H9 (cell line): ENCODE data around the gene DENND4B. TPM values are rescaled to one million over a fixed set of nuclear protein-coding genes. Genes with fewer than 3 reads are reported as not detected.

ENCODE experiments used
- DNase-seq: peaks from one replicate; pipeline ENCODE4 v3.0.0-alpha.2; 2017
- H2AFZ ChIP-seq: one replicate; pipeline ENCODE4 v1.6.1; 2013; ENCODE audit warnings: mild to moderate bottlenecking, low read length, control low read depth, moderate library complexity
- H2AK5ac ChIP-seq: 2 replicates; pipeline ENCODE4 v1.6.1; 2013; ENCODE audit warnings: low read length, control low read depth, mixed read lengths; ENCODE audit not compliant: insufficient read length
- H2BK120ac ChIP-seq: one replicate; pipeline ENCODE4 v1.6.1; 2013; ENCODE audit warnings: low read depth, mild to moderate bottlenecking, low read length, control low read depth, inconsistent platforms; ENCODE audit not compliant: poor library complexity, severe bottlenecking
- H2BK12ac ChIP-seq: 2 replicates; pipeline ENCODE4 v1.6.1; 2013; ENCODE audit warnings: low read length, control low read depth, mixed read lengths, low read depth; ENCODE audit not compliant: insufficient read length
- H2BK15ac ChIP-seq: 2 replicates; pipeline ENCODE4 v1.6.1; 2013; ENCODE audit warnings: low read depth, low read length, control low read depth
- H2BK20ac ChIP-seq: one replicate; pipeline ENCODE4 v1.6.1; 2013; ENCODE audit warnings: low read depth, mild to moderate bottlenecking, low read length, control low read depth, inconsistent platforms; ENCODE audit not compliant: poor library complexity, severe bottlenecking
- H2BK5ac ChIP-seq: 2 replicates; pipeline ENCODE4 v1.6.1; 2013; ENCODE audit warnings: low read length, control low read depth, mixed read lengths; ENCODE audit not compliant: insufficient read length
- H3K14ac ChIP-seq: 2 replicates; pipeline ENCODE4 v1.6.1; 2013; ENCODE audit warnings: low read length, control low read depth; ENCODE audit not compliant: insufficient read depth
- H3K18ac ChIP-seq: 2 replicates; pipeline ENCODE4 v1.6.1; 2013; ENCODE audit warnings: low read depth, mild to moderate bottlenecking, mixed read lengths, low read length, control low read depth; ENCODE audit not compliant: insufficient read length
- H3K23ac ChIP-seq: 2 replicates; pipeline ENCODE4 v1.6.1; 2013; ENCODE audit warnings: low read length, control low read depth, mixed read lengths, low read depth; ENCODE audit not compliant: insufficient read length
- H3K23me2 ChIP-seq: 2 replicates; pipeline ENCODE4 v1.6.1; 2013; ENCODE audit warnings: low read depth, mild to moderate bottlenecking, mixed read lengths, low read length, control low read depth; ENCODE audit not compliant: insufficient read length, poor library complexity, severe bottlenecking
- H3K27ac ChIP-seq: 2 replicates; pipeline ENCODE4 v1.5.1; 2013; ENCODE audit warnings: low read length, control low read depth, mixed read lengths, low read depth; ENCODE audit not compliant: insufficient read length
- H3K27me3 ChIP-seq: 2 replicates; pipeline ENCODE4 v1.6.1; 2013; ENCODE audit warnings: low read length, control low read depth, inconsistent platforms; ENCODE audit not compliant: insufficient read depth
- H3K4ac ChIP-seq: 2 replicates; pipeline ENCODE4 v1.6.1; 2013; ENCODE audit warnings: low read depth, mild to moderate bottlenecking, control low read depth, inconsistent platforms, low read length, moderate library complexity
- H3K4me1 ChIP-seq: 2 replicates; pipeline ENCODE4 v1.6.1; 2013; ENCODE audit warnings: low read length, control low read depth, inconsistent platforms; ENCODE audit not compliant: insufficient read depth
- H3K4me2 ChIP-seq: 2 replicates; pipeline ENCODE4 v1.6.1; 2013; ENCODE audit warnings: low read length, control low read depth, mixed read lengths; ENCODE audit not compliant: insufficient read length, insufficient read depth
- H3K56ac ChIP-seq: 2 replicates; pipeline ENCODE4 v1.6.1; 2013; ENCODE audit warnings: low read depth, mild to moderate bottlenecking, mixed read lengths, low read length, control low read depth; ENCODE audit not compliant: insufficient read length
- H3K79me1 ChIP-seq: 2 replicates; pipeline ENCODE4 v1.6.1; 2013; ENCODE audit warnings: low read depth, mild to moderate bottlenecking, moderate library complexity, low read length, control low read depth, inconsistent platforms; ENCODE audit not compliant: insufficient read depth, poor library complexity, severe bottlenecking
- H3K79me2 ChIP-seq: 2 replicates; pipeline ENCODE4 v1.6.1; 2013; ENCODE audit warnings: low read length, control low read depth, inconsistent platforms; ENCODE audit not compliant: insufficient read depth
- H3K9ac ChIP-seq: 2 replicates; pipeline ENCODE4 v1.6.1; 2013; ENCODE audit warnings: low read length, control low read depth, mixed read lengths; ENCODE audit not compliant: insufficient read length; ENCODE audit errors: extremely low read depth
- H3K9me3 ChIP-seq: one replicate; pipeline ENCODE4 v1.6.1; 2013; ENCODE audit warnings: low read depth, low read length, inconsistent platforms; ENCODE audit not compliant: control insufficient read depth
- H3T11ph ChIP-seq: one replicate; pipeline ENCODE4 v1.6.1; 2013; ENCODE audit warnings: mild to moderate bottlenecking, low read length, control low read depth, inconsistent platforms
- H4K20me1 ChIP-seq: one replicate; pipeline ENCODE4 v1.6.1; 2013; ENCODE audit not compliant: control insufficient read depth, insufficient read length, insufficient read depth
- H4K5ac ChIP-seq: 2 replicates; pipeline ENCODE4 v1.6.1; 2013; ENCODE audit warnings: low read depth, mild to moderate bottlenecking, mixed read lengths, low read length, control low read depth; ENCODE audit not compliant: insufficient read length
- H4K8ac ChIP-seq: replicated peaks from 2 replicates; pipeline ENCODE4 v1.6.1; 2013; ENCODE audit warnings: low read length, control low read depth, mixed read lengths, low read depth; ENCODE audit not compliant: insufficient read length
- H4K91ac ChIP-seq: 2 replicates; pipeline ENCODE4 v1.6.1; 2013; ENCODE audit warnings: low read depth, mild to moderate bottlenecking, moderate library complexity, mixed read lengths, low read length, control low read depth; ENCODE audit not compliant: insufficient read length
- H3K27ac Mint-ChIP-seq, 3 experiments: 2 replicates in 2 of 3; 3 replicates in 1 of 3; pipeline ENCODE4 v1.8.0; 2020 to 2021; ENCODE audit warnings: mixed read lengths in 3 of 3, mild to moderate bottlenecking in 1 of 3, moderate library complexity in 1 of 3
- H3K27me3 Mint-ChIP-seq: 2 replicates; pipeline ENCODE4 v1.8.0; 2021; ENCODE audit warnings: low read depth, mild to moderate bottlenecking, moderate library complexity, mixed read lengths
- H3K36me3 Mint-ChIP-seq, 3 experiments: 2 replicates in 2 of 3; 3 replicates in 1 of 3; pipeline ENCODE4 v1.8.0; 2020 to 2021; ENCODE audit warnings: low read depth in 3 of 3, mixed read lengths in 3 of 3; ENCODE audit not compliant: insufficient read depth in 1 of 3
- H3K4me1 Mint-ChIP-seq, 2 experiments: 2 replicates each; pipeline ENCODE4 v1.8.0; 2020; ENCODE audit warnings: mixed read lengths in 2 of 2
- H3K4me3 Mint-ChIP-seq, 2 experiments: 2 replicates in 1 of 2; 3 replicates in 1 of 2; pipeline ENCODE4 v1.8.0; 2020 to 2021; ENCODE audit warnings: mild to moderate bottlenecking in 2 of 2, mixed read lengths in 2 of 2, moderate library complexity in 1 of 2
- H3K9me3 Mint-ChIP-seq, 2 experiments: 2 replicates in 1 of 2; 3 replicates in 1 of 2; pipeline ENCODE4 v1.8.0; 2020; ENCODE audit warnings: mild to moderate bottlenecking in 2 of 2, mixed read lengths in 2 of 2, moderate library complexity in 1 of 2
- WGBS: extraction: QIAGEN DNeasy Blood & Tissue Kit; methylation state at CpG from one replicate; pipeline ENCODE4 v1.1.7; 2013; ENCODE audit warnings: missing lambda C conversion rate, low lambda C conversion rate, mixed read lengths; ENCODE audit not compliant: insufficient read length; ENCODE audit errors: extremely low coverage; 5-methylcytosine and 5-hydroxymethylcytosine counted together
- total RNA-seq: library from RNA; stranded (reverse); gene quantifications from 2 replicates; pipeline ENCODE4 v1.2.1, GENCODE V29; 2021
- TF ChIP-seq, protein P1 (sequence below): fragments of 200-600 bp; sonication (generic); conservative IDR thresholded peaks from 3 replicates; pipeline ENCODE4 v1.8.0; 2021; ENCODE audit warnings: antibody characterized with exemption, mild to moderate bottlenecking

The DENND4B gene
- total RNA-seq, 1 experiment from 2014 or later = 84.6 TPM

DNA sequence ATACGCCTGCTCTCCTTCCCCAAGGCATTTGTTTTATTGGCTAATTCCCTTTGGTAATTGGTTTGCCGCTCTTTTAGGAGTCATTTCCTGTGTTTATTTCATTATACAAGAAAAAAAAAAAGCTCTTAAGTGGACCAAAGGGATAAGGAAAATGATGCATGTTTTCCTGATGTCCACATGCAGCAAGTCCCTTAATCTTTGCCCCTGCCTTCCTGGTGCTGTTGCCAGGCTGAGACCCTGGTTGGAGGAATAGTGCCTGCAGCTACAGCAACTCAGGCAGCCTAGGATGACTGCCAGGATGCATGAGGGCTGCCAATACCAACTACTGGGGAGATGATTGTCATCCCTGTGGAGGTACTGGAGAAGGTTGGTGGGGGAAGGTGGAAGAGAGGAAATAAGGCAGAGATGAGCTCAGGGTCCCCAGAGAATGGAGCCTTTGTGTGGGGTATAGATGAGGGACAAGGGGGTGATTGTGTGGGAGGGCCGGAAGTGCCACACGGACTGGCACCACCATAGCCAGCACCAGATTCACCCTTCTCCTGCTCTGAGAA, 17.7 kb downstream of the DENND4B start:
- no peak overlapping the region for H2BK15ac ChIP-seq
- H3K9ac ChIP-seq = no peak overlapping the region
- no peak overlapping the region for H3K4me2 ChIP-seq
- no peak overlapping the region for H2BK20ac ChIP-seq
- TF ChIP-seq, protein P1, sequence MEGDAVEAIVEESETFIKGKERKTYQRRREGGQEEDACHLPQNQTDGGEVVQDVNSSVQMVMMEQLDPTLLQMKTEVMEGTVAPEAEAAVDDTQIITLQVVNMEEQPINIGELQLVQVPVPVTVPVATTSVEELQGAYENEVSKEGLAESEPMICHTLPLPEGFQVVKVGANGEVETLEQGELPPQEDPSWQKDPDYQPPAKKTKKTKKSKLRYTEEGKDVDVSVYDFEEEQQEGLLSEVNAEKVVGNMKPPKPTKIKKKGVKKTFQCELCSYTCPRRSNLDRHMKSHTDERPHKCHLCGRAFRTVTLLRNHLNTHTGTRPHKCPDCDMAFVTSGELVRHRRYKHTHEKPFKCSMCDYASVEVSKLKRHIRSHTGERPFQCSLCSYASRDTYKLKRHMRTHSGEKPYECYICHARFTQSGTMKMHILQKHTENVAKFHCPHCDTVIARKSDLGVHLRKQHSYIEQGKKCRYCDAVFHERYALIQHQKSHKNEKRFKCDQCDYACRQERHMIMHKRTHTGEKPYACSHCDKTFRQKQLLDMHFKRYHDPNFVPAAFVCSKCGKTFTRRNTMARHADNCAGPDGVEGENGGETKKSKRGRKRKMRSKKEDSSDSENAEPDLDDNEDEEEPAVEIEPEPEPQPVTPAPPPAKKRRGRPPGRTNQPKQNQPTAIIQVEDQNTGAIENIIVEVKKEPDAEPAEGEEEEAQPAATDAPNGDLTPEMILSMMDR = no peak
- no peak overlapping the region for H2AK5ac ChIP-seq
- no peak overlapping the region for H4K91ac ChIP-seq
- H3K18ac ChIP-seq = no peak overlapping the region
- no peak overlapping the region for H4K8ac ChIP-seq
- H3K27me3 Mint-ChIP-seq = no peaks in the 10 kb centered on the region
- H3T11ph ChIP-seq = no peak overlapping the region
- H3K23ac ChIP-seq = no peak overlapping the region
- H3K79me2 ChIP-seq = no peaks in the 10 kb centered on the region
- no peak overlapping the region for H2AFZ ChIP-seq
- no peak overlapping the region for H3K4me3 Mint-ChIP-seq
- H3K27me3 ChIP-seq = no peaks in the 10 kb centered on the region
- H3K4me1 Mint-ChIP-seq = peaks cover under 1% of the 10 kb centered on the region in 2 experiments
- no peaks in the 10 kb centered on the region for H3K4me1 ChIP-seq
- peaks cover 11 to 33% (median 23%) of the 10 kb centered on the region in 3 experiments; a peak in 6 of 7 replicates for H3K36me3 Mint-ChIP-seq
- H3K14ac ChIP-seq = no peak overlapping the region
- H3K4ac ChIP-seq = no peak overlapping the region
- no peaks in the 10 kb centered on the region for H3K9me3 Mint-ChIP-seq
- no peaks in the 10 kb centered on the region for H3K9me3 ChIP-seq
- no peak overlapping the region for H4K5ac ChIP-seq
- H2BK5ac ChIP-seq = no peak overlapping the region
- peak overlapping the region in 1 of 3 experiments; percentile 83; a peak in 2 of 7 replicates for H3K27ac Mint-ChIP-seq
- no peak overlapping the region for H3K56ac ChIP-seq
- no peaks in the 10 kb centered on the region for H4K20me1 ChIP-seq
- no peak overlapping the region for H3K27ac ChIP-seq
- no peak overlapping the region for H2BK12ac ChIP-seq
- WGBS = no CpG with 5 or more reads among the region's 4 CpGs
- DNase-seq = no peak
- H3K79me1 ChIP-seq = no peaks in the 10 kb centered on the region
- H2BK120ac ChIP-seq = no peak overlapping the region
- H3K23me2 ChIP-seq = peaks cover under 1% of the 10 kb centered on the region
